HepG2 (cell line): ENCODE results near the gene C1QL2. TPM values are rescaled to one million over a fixed set of nuclear protein-coding genes. Genes with fewer than 3 reads are reported as not detected.

Experiments
- ATAC-seq: fragments of 200-7000 bp; cut with Tn5 transposase; 3 replicates; pipeline ENCODE4 v1.9.1; 2020; ENCODE audit warnings: mild to moderate bottlenecking, moderate library complexity
- BruUV-seq: library from RNA; stranded (reverse); fragments of 400-500 nt; replicated peaks from 2 replicates; lab custom pipeline; 2021; lab: Mats Ljungman, UMichigan
- CTCF ChIA-PET: fragments of 300-600 bp; formaldehyde crosslinking; extraction: SDS; loops from one replicate; lab custom pipeline; 2021; ENCODE audit warnings: low total read pairs, inconsistent platforms, low intra/inter-chr PET ratio; lab: Yijun Ruan, JAX
- POLR2A ChIA-PET: fragments of 350-600 bp; sonication (Branson Sonifier 250); formaldehyde crosslinking; loops from one replicate; lab custom pipeline; 2020; ENCODE audit warnings: antibody characterized with exemption, inconsistent platforms; lab: Yijun Ruan, JAX
- DNase-seq: peaks from one replicate; pipeline ENCODE4 v3.0.0-alpha.2; 2015; ENCODE audit warnings: low spot score
- FAIRE-seq: peaks from 3 replicates; lab custom pipeline; 2011; peaks lifted over from hg19 to GRCh38; lab: Jason Lieb, UNC
- H2AFZ ChIP-seq: one replicate; pipeline ENCODE4 v1.6.1; 2011; ENCODE audit warnings: low read length, inconsistent platforms
- H3K27ac ChIP-seq: fragments of 300-600 bp; 3 replicates; pipeline ENCODE4 v1.8.0; 2011; ENCODE audit warnings: mixed run types, mild to moderate bottlenecking, mixed read lengths, low read length, inconsistent platforms; ENCODE audit not compliant: insufficient read depth; ENCODE audit errors: extremely low read length
- H3K27me3 ChIP-seq, 2 experiments: fragments of 200-600 bp in 1 of 2; 2 replicates in 1 of 2; 3 replicates in 1 of 2; pipeline versions ENCODE4 v1.6.0 to v1.8.0; 2011; ENCODE audit warnings: low read length in 2 of 2, mild to moderate bottlenecking in 2 of 2, moderate library complexity in 2 of 2, inconsistent platforms in 1 of 2; ENCODE audit not compliant: insufficient read depth in 2 of 2, control insufficient read depth in 1 of 2
- H3K36me3 ChIP-seq, 2 experiments: fragments of 200-600 bp in 1 of 2; replicated peaks in 1 of 2; 2 replicates in 1 of 2; 3 replicates in 1 of 2; pipeline versions ENCODE4 v1.5.1 to v1.8.0; 2011; ENCODE audit warnings: low read length in 2 of 2, inconsistent platforms in 1 of 2; ENCODE audit not compliant: insufficient read depth in 2 of 2, control insufficient read depth in 1 of 2
- H3K4me1 ChIP-seq: 2 replicates; pipeline ENCODE4 v1.5.1; 2012; ENCODE audit warnings: low read length, inconsistent platforms; ENCODE audit not compliant: insufficient read depth
- H3K4me2 ChIP-seq: 2 replicates; pipeline ENCODE4 v1.6.0; 2011; ENCODE audit warnings: low read depth, low read length, inconsistent platforms
- H3K4me3 ChIP-seq, 3 experiments: fragments of 200-600 bp in 1 of 3; sonication (generic), shearing (Covaris generic) in 1 of 3; replicated peaks in 1 of 3; 2 replicates each; pipeline ENCODE4 v1.5.1; 2011 to 2016; ENCODE audit warnings: low read length in 3 of 3, inconsistent platforms in 2 of 3, low read depth in 2 of 3, mild to moderate bottlenecking in 2 of 3, control low read depth in 1 of 3, mixed read lengths in 1 of 3; ENCODE audit not compliant: insufficient read depth in 1 of 3
- H3K79me2 ChIP-seq: one replicate; pipeline ENCODE4 v1.6.1; 2011; ENCODE audit warnings: low read length, inconsistent platforms; ENCODE audit not compliant: insufficient read depth
- H3K9ac ChIP-seq: 2 replicates; pipeline ENCODE4 v1.6.0; 2011; ENCODE audit warnings: mild to moderate bottlenecking, low read depth, low read length, inconsistent platforms; ENCODE audit not compliant: insufficient read depth
- H3K9me3 ChIP-seq: 2 replicates; pipeline ENCODE4 v1.5.1; 2012; ENCODE audit warnings: mild to moderate bottlenecking, low read length
- H4K20me1 ChIP-seq: 2 replicates; pipeline ENCODE4 v1.6.0; 2011; ENCODE audit warnings: inconsistent platforms, mild to moderate bottlenecking, low read length, moderate library complexity; ENCODE audit not compliant: insufficient read depth
- CEBPB ChIP-seq: IDR thresholded peaks from 2 replicates; pipeline ENCODE4 v1.6.1; 2011; ENCODE audit warnings: low read depth, low read length, improper control_type of control experiment, borderline replicate concordance
- CEBPG ChIP-seq: IDR thresholded peaks from 2 replicates; pipeline ENCODE4 v1.6.1; 2016
- FOXC1 ChIP-seq: sonication (generic); formaldehyde crosslinking; IDR thresholded peaks from 2 replicates; pipeline ENCODE4 v1.8.0; 2022; ENCODE audit warnings: mild to moderate bottlenecking, missing genetic modification reagents, borderline replicate concordance
- GABPB1 ChIP-seq: IDR thresholded peaks from 2 replicates; pipeline ENCODE4 v1.6.1; 2016; ENCODE audit warnings: mild to moderate bottlenecking, missing genetic modification reagents, moderate library complexity, missing compliant biosample characterization
- HOXA5 ChIP-seq: sonication (generic); formaldehyde crosslinking; IDR thresholded peaks from 2 replicates; pipeline ENCODE4 v1.4.0; 2020; ENCODE audit warnings: missing genetic modification reagents
- IRF1 ChIP-seq: sonication (generic); formaldehyde crosslinking; IDR thresholded peaks from 2 replicates; pipeline ENCODE4 v1.4.0; 2020; ENCODE audit warnings: low read depth, mild to moderate bottlenecking, missing genetic modification reagents
- KLF12 ChIP-seq: sonication (generic); formaldehyde crosslinking; IDR thresholded peaks from 2 replicates; pipeline ENCODE4 v1.4.0; 2020; ENCODE audit warnings: missing genetic modification reagents, borderline replicate concordance
- MED8 ChIP-seq: sonication (generic); formaldehyde crosslinking; IDR thresholded peaks from 2 replicates; pipeline ENCODE4 v1.8.1; 2023; ENCODE audit warnings: mild to moderate bottlenecking, missing genetic modification reagents; ENCODE audit not compliant: insufficient replicate concordance
- RXRB ChIP-seq: IDR thresholded peaks from 2 replicates; pipeline ENCODE4 v1.6.1; 2016; ENCODE audit warnings: borderline replicate concordance, missing genetic modification reagents, missing compliant biosample characterization
- SYNCRIP ChIP-seq: fragments of 200-400 bp; formaldehyde crosslinking; IDR thresholded peaks from 2 replicates; pipeline ENCODE4 v1.6.1; 2018; ENCODE audit warnings: mild to moderate bottlenecking, low read depth, low read length; ENCODE audit not compliant: insufficient read depth
- TAF1 ChIP-seq: sonication (generic); formaldehyde crosslinking; IDR thresholded peaks from 2 replicates; pipeline ENCODE4 v1.4.0; 2020; ENCODE audit warnings: missing genetic modification reagents
- TAF15 ChIP-seq: fragments of 200-400 bp; formaldehyde crosslinking; IDR thresholded peaks from one replicate; pipeline ENCODE4 v1.6.1; 2018; ENCODE audit warnings: mild to moderate bottlenecking, low read depth, low read length; ENCODE audit not compliant: poor library complexity, severe bottlenecking
- ZNF350 ChIP-seq: sonication (generic); formaldehyde crosslinking; IDR thresholded peaks from 2 replicates; pipeline ENCODE4 v1.4.0; 2020; ENCODE audit warnings: mild to moderate bottlenecking, low read depth, missing genetic modification reagents, borderline replicate concordance
- ZNF597 ChIP-seq: sonication (generic); formaldehyde crosslinking; IDR thresholded peaks from 2 replicates; pipeline ENCODE4 v1.5.0; 2020; ENCODE audit warnings: missing genetic modification reagents
- ZNF816 ChIP-seq: sonication (generic); formaldehyde crosslinking; IDR thresholded peaks from 2 replicates; pipeline ENCODE4 v1.8.0; 2022; ENCODE audit warnings: missing genetic modification reagents, mild to moderate bottlenecking, borderline replicate concordance
- WGBS: methylation state at CpG from one replicate; pipeline ENCODE4 v1.1.6; 2017; ENCODE audit warnings: low lambda C conversion rate; 5-methylcytosine and 5-hydroxymethylcytosine counted together
- in situ Hi-C: cut with HindIII; loops from 2 replicates; pipeline ENCODE4 v1.10.0; 2017; ENCODE audit warnings: low pct_unique_long_range_greater_than_20kb; ENCODE audit not compliant: extremely low pct_ligation_motif_present
- intact Hi-C: fragments of 100-400 bp; cut with micrococcal nuclease; formaldehyde crosslinking; loops from one replicate; pipeline ENCODE4 v1.10.0; 2022; ENCODE audit not compliant: unreplicated experiment
- polyA plus RNA-seq, 8 experiments: library from polyadenylated mRNA; depleted of rRNA in 3 of 8; stranded (reverse) in 7 of 8; unstranded in 1 of 8; fragments of >200 nt; fragmentation: Illumina TruSeq in 4 of 8; extraction: Trizol in 4 of 8; gene quantifications; 2 replicates each; pipeline versions ENCODE4 v1.2.1 to v1.2.3, GENCODE V29; 2011 to 2016; ENCODE audit warnings: low read depth in 4 of 8, missing spikeins in 1 of 8, mixed read lengths in 1 of 8; ENCODE audit not compliant: insufficient read depth in 1 of 8
- total RNA-seq, 5 experiments: library from RNA; depleted of rRNA; stranded (reverse); fragments of >200 nt; fragmentation: Illumina TruSeq; extraction: Trizol; gene quantifications; 2 replicates each; pipeline ENCODE4 v1.2.3, GENCODE V29; 2016; ENCODE audit warnings: low read depth in 1 of 5
- TF ChIP-seq, protein P1 (sequence below): sonication (generic); formaldehyde crosslinking; IDR thresholded peaks from 2 replicates; pipeline ENCODE4 v1.5.1; 2020; ENCODE audit warnings: mild to moderate bottlenecking, missing genetic modification reagents

The C1QL2 gene
- total and polyA plus RNA-seq, 2 of the 13 experiments (the other 11 are each of a cell fraction or from before 2014, with no cell fraction given): not detected

- DNase-seq (no peak), FAIRE-seq (no peak), ATAC-seq (no peak)
- CTCF ChIA-PET: no interaction called here
- no peak overlapping the region for H3K4me2 ChIP-seq
- H3K9ac ChIP-seq: no peak overlapping the region
- POLR2A ChIA-PET: no interaction called here
- H3K4me3 ChIP-seq: no peak overlapping the region
- H3K4me1 ChIP-seq: no peaks in the 10 kb centered on the region
- no peaks in the 10 kb centered on the region for H3K36me3 ChIP-seq
- H3K79me2 ChIP-seq: no peaks in the 10 kb centered on the region
- H3K27me3 ChIP-seq: peaks cover 2 to 40% of the 10 kb centered on the region in 2 experiments; a peak in 3 of 5 replicates
- intact Hi-C loops: no loop called here
- H2AFZ ChIP-seq: no peak overlapping the region
- H4K20me1 ChIP-seq: no peaks in the 10 kb centered on the region
- no peaks in the 10 kb centered on the region for H3K9me3 ChIP-seq
- in situ Hi-C loops: no loop called here
- WGBS: 42% methylated on average over 5 of the region's 5 CpGs
- TF ChIP-seq ZNF816 (no peak), GABPB1 (CRISPR knock-in tag) (no peak), HOXA5 (CRISPR knock-in tag) (no peak), ZNF350 (CRISPR knock-in tag) (no peak), KLF12 (CRISPR knock-in tag) (no peak), ZNF597 (CRISPR knock-in tag) (no peak), CEBPB (peak; percentile 98), SYNCRIP (no peak), IRF1 (no peak), CEBPG (CRISPR knock-in tag) (peak; percentile 89), RXRB (CRISPR knock-in tag) (no peak), FOXC1 (CRISPR knock-in tag) (no peak), TAF1 (CRISPR knock-in tag) (no peak), TAF15 (no peak), MED8 (CRISPR knock-in tag) (no peak)
- TF ChIP-seq, protein P1, sequence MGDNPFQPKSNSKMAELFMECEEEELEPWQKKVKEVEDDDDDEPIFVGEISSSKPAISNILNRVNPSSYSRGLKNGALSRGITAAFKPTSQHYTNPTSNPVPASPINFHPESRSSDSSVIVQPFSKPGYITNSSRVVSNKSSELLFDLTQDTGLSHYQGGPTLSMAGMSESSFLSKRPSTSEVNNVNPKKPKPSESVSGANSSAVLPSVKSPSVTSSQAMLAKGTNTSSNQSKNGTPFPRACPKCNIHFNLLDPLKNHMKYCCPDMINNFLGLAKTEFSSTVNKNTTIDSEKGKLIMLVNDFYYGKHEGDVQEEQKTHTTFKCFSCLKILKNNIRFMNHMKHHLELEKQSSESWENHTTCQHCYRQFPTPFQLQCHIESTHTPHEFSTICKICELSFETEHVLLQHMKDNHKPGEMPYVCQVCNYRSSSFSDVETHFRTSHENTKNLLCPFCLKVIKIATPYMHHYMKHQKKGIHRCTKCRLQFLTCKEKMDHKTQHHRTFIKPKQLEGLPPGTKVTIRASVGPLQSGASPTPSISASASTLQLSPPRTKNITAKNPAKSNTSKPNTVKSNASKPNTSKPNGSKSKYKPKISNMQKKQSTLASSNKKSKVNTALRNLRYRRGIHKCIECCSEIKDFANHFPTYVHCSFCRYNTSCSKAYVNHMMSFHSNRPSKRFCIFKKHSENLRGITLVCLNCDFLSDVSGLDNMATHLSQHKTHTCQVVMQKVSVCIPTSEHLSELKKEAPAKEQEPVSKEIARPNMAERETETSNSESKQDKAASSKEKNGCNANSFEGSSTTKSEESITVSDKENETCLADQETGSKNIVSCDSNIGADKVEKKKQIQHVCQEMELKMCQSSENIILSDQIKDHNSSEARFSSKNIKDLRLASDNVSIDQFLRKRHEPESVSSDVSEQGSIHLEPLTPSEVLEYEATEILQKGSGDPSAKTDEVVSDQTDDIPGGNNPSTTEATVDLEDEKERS (CRISPR knock-in tag): no peak
- H3K27ac ChIP-seq: no peak overlapping the region
- no TSS peak for BruUV-seq
These were observed 35.9 kb downstream of the C1QL2 start for GRCh38 chr2:119122663-119123062.
